A172 (cell line): ENCODE results near the gene CDO1. TPM values are rescaled to one million over a fixed set of nuclear protein-coding genes. Genes with fewer than 3 reads are reported as not detected.

Source experiments
- DNase-seq: peaks from one replicate; pipeline ENCODE4 v3.0.0-alpha.2; 2015; ENCODE audit warnings: low spot score
- total RNA-seq: library from RNA; depleted of rRNA; stranded (reverse); fragments of >200 nt; shearing (Covaris generic); gene quantifications from 2 replicates; pipeline ENCODE4 v1.2.3, GENCODE V29; 2014; rRNA removed

CDO1 gene
- total RNA-seq, 1 experiment from 2014 or later, result not detected

GRCh38 chr5:115788440-115788839 lies 28.0 kb downstream of the CDO1 start:
- DNase-seq, result no peak

DNA sequence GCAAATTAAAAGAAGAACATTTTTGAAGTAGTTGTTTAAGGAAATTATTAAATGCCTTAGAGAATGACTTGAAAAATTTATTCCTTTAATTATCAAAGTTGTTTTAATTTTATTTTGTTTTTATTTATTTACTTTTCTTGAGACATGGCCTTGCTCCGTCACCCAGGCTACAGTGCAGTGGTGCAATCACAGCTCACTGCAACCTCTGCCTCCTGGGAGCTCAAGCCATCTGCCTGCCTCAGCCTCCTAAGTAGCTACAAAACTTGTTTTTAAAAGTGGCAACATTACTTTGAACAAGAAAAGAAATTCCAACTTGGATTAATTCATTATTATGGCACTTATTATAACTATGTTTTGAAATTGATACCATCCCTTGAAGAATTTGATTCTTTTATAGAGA lies 29.0 kb downstream of the CDO1 start:
- DNase-seq, result no peak

DNA sequence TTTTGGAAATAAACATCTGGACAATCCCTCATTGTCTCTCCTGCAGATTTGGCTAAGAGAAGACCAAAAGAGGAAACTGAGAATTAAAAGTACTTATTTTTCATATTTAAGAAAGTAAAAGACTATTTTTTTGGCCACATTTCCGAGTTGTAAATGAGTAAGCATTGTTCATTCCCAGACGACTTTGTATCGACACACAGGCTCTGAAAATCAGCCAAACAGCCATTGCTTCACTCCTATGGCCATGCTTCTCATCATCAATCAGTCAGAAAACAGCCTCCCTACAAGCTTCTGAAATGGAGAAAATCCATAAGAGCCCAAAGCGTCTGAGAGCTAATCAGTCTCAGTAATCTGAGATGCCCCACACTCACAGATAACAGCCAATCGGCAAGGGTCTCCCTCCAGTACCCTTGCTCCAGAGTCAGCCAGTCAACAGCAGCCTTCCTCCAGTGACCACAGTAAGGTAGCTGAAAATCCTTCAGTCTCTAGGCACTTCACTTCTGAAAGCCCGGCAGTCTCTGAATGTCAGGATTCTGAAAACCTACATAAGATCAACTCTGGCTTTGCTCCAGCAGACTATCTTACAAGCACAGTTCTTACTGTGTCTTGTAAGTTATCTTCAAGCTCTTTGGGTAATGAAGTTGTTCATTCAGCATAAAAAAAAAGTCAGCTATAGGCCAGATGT lies 30.9 kb downstream of the CDO1 start:
- DNase-seq, result no peak

DNA sequence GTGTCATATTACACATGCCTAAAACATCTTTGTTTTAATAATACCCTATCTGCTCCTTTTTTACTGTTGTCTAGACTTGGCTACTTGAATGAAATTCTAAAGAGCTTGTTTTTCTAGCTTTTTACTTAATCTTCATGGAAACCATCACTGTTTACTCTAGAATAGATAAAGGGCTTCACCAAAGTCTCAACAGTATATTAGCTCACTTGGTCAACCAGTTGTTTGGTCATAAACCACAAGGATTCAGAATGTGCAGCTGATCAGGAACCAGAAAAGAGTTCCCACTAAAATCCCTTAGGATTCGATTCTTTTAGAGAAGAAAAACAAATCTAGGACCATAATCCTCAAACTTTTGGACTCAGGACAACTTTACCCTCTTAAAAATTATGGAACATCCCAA lies 38.0 kb downstream of the CDO1 start:
- no peak for DNase-seq

GRCh38 chr5:115776989-115777388 lies 39.5 kb downstream of the CDO1 start:
- DNase-seq, result no peak

DNA sequence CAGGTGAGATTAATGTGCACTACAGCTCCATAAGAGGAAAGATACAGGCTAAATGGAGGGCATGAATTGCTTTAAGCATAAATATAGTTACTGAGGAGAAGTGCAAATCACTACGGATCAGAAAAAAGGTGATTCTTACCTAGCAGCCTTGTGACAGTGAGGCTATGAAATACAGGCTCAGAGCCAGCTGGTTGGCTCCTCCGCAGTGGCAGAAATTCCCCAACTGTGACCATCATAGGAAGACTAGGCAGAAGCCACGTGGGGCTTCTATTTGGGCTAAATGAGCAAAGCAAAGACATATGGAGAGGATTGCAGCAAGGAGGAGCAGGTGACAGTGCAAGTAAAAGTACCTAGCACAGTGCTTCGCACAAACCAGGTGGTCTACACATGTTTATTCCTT lies 40.5 kb downstream of the CDO1 start:
- DNase-seq, result no peak

- no peak for DNase-seq
Observed at GRCh38 chr5:115774684-115775083, 41.8 kb downstream of the CDO1 start.

GRCh38 chr5:115772731-115773475 lies 43.6 kb downstream of the CDO1 start:
- DNase-seq, result no peak

GRCh38 chr5:115770466-115770865 lies 46.0 kb downstream of the CDO1 start:
- no peak for DNase-seq

DNA sequence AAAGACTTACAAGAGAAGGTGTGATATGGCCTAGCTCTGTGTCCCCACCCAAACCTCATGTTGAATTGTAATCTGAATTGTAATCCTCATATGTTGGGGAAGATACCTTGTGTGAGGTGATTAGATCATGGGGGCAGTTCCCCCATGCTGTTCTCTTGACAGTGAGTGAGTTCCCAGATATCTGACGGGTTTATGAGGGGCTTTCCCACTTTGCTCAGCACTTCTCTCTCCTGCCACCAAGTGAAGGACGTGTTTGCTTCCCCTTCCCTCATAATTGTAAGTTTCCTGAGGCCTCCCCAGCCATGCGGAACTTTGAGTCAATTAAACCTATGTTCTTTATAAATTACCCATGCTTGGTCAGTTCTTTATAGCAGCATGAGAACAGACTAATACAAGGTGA lies 49.0 kb downstream of the CDO1 start:
- no peak for DNase-seq

DNA sequence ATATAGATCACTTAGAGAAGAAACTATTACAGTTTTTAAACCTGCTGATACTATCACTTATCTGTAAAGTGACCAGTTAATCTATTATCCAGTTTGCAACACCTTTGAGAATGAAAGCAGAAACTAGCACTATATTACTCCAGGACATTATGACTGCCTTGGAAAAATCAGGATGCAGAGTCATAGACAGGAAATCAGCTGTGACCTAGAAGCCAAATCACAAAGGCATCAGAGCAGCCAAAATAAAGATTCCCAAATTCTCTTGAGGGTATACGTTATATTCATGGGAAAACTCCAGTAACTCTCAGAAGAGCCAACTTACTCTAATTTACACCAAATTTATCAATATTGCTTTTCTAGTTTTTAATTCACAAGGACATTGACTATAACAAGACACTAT lies 49.9 kb downstream of the CDO1 start:
- no peak for DNase-seq

- DNase-seq, result no peak
Observed at GRCh38 chr5:115758356-115758755, 58.1 kb downstream of the CDO1 start.

- no peak for DNase-seq
Observed at GRCh38 chr5:115755675-115756074, 60.8 kb downstream of the CDO1 start.

Other genes with a start within 250 kb of the CDO1 start
- gene TICAM2, start 214.2 kb downstream of the CDO1 start, total RNA-seq, result 10.0 and 11.1 TPM in 2 replicates
- gene TMED7, start 190.6 kb downstream of the CDO1 start, total RNA-seq, result 147 and 165 TPM in 2 replicates
- 134 and 164 TPM in 2 replicates for gene ATG12, start 24.9 kb upstream of the CDO1 start, total RNA-seq
- gene AP3S1, start 25.3 kb upstream of the CDO1 start, total RNA-seq, result 514 and 552 TPM in 2 replicates
- 0.09 TPM in 1 of 2 replicates, not detected in the other for gene LVRN, start 145.8 kb upstream of the CDO1 start, total RNA-seq
- 0.96 and 1.0 TPM in 2 replicates for gene ARL14EPL, start 215.8 kb upstream of the CDO1 start, total RNA-seq